Sciatic nerve (tissue), 2 donors: Measurements from ENCODE around the gene NSG1. TPM values are rescaled to one million over a fixed set of nuclear protein-coding genes. Genes with fewer than 3 reads are reported as not detected.

Experiments
- ATAC-seq: fragments of 200-7000 bp; cut with Tn5 transposase; one replicate; pipeline ENCODE4 v1.9.1; 2020; ENCODE audit warnings: mild to moderate bottlenecking, moderate library complexity
- DNase-seq: peaks from one replicate; pipeline ENCODE4 v3.0.0-alpha.2; 2020; ENCODE audit warnings: low spot score
- intact Hi-C: fragments of 100-400 bp; cut with DNase I; formaldehyde crosslinking; loops from one replicate; pipeline ENCODE4 v1.14.2; 2022
- total RNA-seq: library from RNA; stranded (reverse); fragmentation: NEBNext Ultra II Directional; extraction: Animal tissue kit (Norgen Biotek cat#: 25700); gene quantifications from one replicate; pipeline ENCODE4 v1.2.1, GENCODE V29; 2021
- donor health status: DM: no; HTN: no; CAD: no.
- donor health status: DM: no; HTN: no; CAD: no.

Gene NSG1
- total RNA-seq, 1 donor from 2014 or later = 12.2 TPM

DNA sequence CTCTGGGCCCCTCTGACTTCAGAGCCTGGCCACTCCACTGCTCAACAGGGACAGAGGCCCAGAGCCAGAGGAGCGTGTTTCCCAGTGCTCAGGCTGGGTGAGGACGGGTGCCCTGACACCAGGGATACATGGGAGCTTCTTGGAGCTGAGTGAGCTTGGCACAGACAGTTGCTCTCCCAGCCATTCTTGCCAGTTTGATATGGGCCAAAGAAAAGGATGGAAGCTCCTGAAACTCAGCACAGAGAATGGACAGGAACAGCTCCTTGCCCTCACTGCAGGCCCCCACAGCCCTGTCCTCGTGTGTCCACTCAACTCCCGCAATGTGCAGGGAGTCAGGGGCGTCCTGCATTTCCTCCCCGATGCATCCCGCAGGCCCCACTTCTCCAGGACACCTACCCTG lies 38.8 kb downstream of the NSG1 start:
- intact Hi-C loops = no loop called here
- no peak for ATAC-seq
- no peak for DNase-seq

DNA sequence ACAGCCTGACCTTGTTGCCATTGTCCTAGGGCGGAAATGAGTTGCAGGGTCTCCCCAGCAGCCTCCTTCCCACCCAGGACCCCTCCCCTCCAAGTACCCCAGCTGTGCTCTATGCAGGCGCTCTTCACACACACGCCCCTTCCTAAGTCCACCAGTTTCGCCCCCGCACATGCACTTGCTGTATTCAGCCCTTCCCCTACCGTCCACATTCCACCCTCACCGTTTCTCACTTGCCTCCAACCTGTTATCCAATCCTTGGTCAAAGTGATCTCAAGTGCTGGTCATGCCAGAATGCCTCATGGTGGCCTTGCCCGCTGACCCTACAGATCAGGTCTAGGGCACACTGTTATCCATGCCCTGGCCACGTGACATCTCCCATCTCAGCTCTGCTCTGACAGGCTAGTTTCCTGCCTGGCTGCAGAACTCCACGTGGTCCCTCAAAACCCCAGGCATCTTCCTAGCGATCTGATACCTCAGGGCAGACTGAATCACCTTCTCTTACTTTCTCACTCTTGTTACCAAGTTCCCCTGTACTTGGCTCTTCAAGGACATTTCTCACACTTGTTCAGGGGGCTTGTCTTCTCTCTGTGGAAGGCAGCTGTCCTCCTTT lies 39.7 kb downstream of the NSG1 start:
- DNase-seq (no peak), ATAC-seq (no peak)
- intact Hi-C loops = no loop called here

DNA sequence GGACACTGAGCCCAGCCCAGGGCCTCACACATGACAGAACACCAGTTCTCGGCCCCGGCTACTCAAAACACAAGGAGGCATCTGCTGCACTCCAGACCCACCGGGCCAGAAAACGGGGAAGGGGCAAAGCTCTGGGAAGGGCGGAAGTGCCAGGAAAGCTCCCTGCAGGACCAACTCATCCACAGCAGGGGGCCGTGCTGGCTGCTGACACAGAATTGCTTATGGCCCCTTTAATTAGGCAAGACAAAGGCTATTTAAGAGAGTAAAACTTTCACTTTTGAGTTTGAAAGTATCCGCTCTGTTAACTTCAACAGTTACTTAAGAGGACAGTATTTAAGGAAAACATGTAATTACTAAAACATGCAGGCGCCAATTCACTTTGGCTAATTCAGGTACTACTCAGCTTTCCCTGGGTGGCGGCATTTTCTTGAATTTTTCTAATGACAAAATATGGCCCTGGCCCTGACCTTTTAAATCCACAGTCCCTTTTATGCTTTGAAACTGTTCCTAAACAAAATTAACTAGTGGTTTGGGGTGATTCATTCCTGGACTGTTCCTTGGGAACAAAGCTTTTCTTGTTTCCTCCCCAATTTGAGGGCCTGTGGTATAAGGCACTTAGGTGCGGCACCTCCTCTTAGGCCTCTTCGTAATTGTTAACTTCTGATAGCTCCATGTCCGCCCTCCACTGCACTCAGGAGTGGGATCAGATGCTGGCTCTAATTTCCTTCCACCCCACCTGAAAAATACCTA lies 40.4 kb downstream of the NSG1 start:
- ATAC-seq = no peak
- DNase-seq = no peak
- intact Hi-C loops = no loop called here

DNA sequence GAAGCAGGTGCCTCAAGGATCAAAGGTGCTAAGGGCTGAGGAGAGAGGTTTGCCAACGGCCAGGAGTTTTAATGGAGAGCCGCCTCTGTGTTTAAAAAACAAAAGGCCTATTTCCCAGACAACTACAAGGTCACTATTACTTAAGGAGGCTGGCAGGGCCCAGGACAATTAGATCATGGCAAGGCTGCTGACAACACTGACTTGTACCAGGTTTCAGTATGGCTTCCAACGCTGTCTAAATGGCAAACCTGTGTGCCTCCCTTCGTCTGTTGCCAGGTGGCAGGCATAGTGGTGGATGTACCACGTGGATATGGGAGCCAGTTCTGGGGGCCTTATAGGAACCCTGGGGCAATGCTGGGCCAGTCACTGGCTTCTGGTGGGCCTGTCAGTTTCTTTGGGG lies 41.0 kb downstream of the NSG1 start:
- ATAC-seq (no peak), DNase-seq (no peak)
- intact Hi-C loops = no loop called here

DNA sequence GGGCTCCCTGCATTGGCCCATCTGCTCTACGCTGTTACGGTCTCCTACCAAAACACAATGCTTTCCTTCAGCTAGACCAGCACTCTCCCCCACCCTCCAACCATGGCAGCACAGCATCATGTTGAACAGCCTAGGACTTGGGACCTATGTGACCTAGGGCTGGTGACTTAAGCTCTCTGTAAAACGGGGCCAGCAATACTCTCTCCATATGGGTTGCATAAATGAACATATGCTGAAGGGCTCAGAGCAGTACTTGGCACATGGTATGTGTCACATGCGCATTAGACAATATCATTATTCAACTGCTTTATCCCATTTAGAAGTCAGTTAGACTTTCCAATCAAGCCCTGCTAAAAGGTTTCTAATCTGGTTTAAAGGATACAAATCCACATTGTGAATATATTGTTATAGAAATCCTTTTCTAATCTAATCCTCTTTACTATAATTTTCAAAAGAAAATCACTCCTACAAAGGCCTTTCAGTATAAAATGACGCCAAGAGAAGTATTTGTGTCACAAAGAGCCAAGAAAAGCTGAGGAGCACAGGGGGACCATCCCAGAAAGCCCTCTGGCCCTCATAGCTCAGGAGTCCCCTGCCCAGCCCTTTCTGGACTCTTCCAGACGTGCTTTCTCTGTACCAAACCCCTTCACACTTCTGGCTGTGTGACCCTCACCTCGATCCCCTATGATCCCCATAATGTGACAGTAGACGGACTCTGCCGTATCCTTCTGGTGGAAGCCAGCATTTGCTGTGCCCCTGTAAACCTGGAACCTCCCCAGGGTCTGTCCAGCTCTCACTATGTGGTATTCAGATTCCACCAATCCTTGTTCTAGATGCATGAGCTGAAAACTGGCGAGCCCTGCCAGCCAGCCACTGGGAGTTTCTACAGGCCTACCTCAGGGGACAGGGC lies 42.3 kb downstream of the NSG1 start:
- intact Hi-C loops = no loop called here
- no peak for ATAC-seq
- DNase-seq = no peak

DNA sequence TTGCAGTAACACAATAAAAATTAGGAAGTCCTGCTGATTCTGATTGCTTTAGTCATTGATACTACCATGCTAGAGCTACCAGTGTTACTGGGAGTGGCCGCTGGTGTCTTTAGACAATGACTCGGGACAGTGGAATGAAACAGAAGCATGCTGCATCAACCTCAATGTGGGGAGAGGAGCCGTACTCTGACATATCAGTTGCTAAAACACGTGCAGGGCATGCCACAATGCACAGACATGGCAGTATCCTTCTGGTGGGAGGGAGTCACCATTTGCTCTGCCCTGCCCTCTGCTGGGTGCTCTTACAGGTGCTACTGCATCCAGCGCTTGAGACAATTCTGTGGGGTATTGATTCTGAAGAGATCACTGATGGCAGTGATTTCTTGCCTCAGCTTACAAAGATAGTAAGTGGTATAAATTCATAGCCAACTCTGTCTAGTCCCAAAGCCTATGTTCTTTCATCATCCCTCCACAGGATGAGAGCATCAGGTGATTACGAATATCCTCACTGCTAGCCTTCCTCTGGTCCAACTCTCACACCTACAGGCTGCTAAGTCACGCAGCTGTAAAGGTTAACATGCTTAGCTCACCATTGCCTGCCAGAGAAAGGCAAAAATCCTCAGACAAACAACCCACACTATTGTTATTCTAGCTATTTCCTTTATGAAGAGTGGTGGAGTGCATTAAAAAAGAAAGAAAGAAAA lies 43.7 kb downstream of the NSG1 start:
- ATAC-seq = no peak
- intact Hi-C loops = no loop called here
- DNase-seq = no peak

DNA sequence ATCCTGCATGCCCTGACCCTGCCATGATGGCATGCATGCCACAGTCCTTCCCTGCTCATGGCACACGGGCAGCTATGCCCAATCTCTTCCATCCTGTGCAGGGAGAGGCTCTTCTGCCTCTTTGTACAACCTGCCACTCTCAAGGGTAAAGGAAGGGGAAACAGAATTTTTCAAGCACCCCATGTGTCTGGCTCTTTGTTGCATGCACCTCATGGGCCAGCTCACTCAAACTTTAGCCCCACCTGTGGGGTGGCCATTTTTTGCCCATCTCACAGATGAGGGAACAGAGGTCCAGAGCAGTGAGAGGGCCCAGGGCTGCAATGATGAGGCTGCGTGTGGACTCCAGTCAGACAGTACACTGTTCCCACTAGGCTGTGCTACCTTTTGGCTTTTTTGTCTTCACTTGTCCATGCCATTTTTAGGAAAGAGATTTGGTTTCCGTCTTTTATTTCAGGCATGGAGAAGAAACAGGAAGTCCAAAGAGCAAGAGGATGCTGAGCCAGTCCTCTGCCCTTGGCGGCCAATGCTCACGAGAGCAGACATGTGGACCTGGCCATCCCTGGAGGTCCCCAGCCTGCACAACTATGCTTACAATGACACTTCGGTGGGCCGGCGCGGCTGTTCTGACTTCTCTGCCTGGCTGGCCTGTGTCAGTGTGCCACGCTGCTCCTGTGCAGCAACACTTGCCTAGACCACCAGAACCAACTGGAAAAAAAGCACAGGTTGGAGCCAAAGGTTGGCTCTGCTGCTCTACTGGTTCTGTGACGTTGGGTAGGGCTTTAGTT lies 45.6 kb downstream of the NSG1 start:
- DNase-seq = no peak
- ATAC-seq = no peak
- intact Hi-C loops = no loop called here

DNA sequence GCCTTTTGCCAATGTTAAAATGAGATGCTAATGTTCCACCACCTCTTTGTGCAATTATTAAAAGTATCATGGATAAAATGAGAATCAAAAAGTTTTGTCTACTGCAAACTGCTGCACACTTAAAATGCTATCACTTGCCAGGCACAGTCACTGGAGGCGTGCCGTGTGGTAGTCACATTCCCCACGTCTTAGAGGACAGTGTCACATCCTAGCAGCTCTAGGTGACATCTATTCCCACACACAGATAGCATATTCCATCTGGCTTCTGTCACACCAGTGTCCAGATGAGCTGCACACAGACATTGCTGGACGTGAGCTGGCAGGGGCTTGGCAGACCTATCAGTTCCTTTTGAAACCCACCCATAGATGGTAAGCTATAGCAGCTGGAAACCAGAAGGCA lies 47.0 kb downstream of the NSG1 start:
- ATAC-seq (no peak), DNase-seq (no peak)
- intact Hi-C loops = no loop called here

DNA sequence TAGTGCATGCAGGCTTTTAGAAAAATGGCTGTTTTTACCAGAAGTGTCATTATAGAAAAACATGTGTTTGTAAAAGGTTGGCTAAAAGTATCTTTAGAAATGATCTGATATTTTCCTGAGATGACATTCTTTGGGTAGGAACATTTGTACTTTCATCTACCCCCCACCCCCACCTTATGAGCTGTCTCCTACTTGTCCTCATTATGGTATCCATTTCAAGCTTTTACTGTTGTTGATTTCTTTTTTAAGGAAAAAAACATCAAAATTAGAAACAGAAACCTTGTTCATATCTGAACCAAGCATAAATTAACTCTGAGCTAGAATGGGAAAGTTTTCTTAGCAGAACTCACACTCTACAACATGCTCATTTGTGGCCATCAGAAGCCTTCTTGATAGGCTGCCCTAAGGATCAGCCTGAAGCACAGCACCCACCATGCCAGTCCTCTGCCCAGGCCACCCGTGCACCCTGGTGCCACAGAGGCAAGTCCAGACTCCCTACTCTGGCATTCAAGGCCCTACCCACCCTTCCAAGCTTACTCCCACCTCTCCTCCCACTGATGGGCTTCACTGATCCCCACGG lies 49.4 kb downstream of the NSG1 start:
- ATAC-seq (no peak), DNase-seq (no peak)
- intact Hi-C loops = no loop called here

DNA sequence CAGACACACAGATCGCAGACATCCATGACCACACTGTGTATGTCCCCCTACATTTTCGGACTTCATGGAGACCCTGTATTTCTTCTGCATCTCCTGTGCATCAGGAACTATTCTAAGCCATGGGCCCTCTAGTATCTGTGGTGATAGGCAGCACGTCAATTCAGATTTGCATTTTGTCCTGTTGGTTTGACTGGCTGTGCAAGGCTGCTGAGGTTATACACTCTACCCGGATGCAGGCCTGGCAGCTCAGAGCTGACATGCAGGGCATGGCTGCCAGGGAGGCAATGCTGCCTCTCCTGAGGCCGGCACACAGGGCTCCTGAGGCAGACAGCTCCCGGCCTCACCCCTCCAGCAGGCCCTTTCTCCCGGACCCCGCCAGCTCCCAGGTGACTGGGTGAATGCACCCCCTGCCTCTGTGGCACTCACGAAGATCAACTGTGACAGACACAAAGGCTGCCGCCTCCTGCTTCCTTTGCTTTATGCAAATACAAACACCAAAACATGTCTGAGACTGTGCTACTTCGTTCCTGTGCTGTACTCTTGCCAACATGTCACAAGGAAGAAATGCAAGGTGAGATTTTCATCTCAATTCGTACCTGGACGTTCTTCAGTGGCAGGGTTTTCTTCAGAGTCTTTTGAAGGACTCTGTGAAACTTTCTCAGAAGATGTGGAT lies 51.0 kb downstream of the NSG1 start:
- no peak for DNase-seq
- ATAC-seq = no peak
- intact Hi-C loops = no loop called here

DNA sequence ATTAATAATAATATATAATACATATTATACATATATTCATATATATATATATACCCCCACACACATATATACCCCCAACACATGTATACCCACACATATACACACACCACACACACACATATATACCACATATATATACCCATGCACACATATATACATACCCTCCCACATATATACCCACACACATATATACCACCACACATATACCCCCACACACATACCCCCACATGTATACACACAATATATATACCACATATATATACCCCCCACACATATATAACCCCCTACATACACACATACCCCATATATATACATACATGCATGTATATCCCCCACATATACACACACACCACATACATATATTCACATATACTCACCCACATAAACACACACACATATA lies 52.0 kb downstream of the NSG1 start:
- intact Hi-C loops = no loop called here

DNA sequence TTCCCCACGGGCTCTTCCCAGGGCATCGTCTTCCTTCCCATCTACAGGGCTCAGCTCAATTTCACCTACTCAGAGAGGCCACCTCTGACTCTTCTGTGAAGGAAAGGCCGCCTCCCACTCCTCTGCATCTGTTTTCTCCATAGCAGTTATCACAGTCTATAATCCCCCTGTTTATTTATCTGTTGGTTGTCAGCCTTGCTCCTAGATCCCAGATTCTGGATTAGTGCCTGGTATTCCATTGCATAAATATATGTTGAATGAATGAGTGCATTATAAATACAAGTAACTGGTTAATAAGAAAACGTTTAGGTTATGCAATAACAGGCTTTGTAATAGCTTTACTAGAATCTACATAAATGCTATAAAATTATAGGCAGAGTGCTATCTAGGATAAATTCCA lies 52.9 kb downstream of the NSG1 start:
- DNase-seq (no peak), ATAC-seq (no peak)
- intact Hi-C loops = no loop called here

More for the DNA sequence above, 52.0 kb downstream of the NSG1 start:
- no peak for ATAC-seq
- DNase-seq = no peak

DNA sequence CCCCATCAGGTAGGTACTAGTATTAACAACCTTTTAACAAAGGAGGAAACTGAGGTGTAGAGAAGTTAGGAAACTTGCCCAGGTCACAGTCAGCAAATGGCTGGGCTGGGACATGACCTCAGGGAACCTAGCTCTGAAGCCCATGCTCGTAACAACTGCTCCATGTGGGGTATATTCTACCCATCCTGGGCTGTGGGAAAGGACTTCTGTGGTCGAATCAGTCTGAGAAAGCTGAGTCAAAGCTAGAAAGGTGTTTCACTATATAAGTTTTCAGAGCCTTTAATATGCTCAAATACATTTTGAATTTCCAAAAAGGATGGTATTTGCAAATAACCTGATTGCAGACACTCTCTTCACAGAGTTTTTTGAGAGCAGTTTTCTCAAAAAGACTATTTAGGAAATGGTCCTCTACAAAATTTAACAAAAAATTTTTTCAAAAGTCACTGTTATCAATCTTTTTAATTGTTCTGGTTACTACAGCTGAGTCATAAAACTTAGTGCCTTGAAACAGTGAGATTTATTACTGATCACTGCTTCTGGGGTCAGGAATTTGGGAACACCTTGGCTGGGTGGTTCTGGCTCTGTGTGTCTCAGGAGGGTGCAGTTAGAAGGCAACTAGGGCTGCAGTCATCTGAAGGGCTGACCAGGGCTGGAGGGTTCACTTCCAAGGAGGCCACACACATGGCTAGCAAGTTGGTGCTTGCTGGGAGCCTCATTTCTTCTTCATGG lies 53.6 kb downstream of the NSG1 start:
- intact Hi-C loops = no loop called here
- no peak for DNase-seq
- no peak for ATAC-seq

DNA sequence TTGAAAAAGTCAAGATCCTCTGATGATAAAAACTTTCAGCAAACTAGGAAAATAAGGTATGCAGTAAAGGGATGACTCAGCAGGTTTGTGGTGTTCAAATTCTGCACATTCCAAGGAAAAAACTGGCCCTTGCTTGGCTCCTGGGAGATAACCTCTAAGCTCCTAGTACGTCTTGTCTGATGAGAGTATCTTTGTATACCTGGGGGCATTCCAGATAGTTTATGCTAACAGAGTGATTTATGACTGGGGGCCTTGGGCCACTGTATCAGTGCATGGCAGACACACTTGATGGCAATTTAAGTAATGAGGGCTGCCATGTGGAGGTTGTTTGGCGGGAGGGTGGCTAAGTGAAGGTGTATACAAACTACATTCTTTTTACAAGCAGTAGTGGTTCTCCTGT lies 56.9 kb downstream of the NSG1 start:
- intact Hi-C loops = no loop called here
- ATAC-seq (no peak), DNase-seq (no peak)

DNA sequence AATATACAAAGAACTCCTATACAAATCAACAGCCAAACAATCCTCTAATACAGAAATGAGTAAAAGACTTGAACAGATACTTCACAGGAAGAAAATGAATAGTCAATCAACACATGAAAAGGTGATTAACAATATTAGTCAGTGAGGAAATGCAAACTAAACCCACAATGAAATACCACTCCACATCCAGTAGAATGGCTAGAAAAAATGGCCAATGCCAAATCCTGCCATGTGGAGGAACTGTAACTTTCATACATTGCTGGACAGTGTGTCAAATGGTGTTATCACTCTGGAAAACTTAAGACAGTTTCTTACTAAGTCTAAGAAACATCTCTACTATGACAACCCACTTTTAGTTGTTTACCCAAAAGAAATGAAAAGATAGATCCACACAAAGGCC lies 59.5 kb downstream of the NSG1 start:
- no peak for DNase-seq
- ATAC-seq = no peak
- intact Hi-C loops = no loop called here

DNA sequence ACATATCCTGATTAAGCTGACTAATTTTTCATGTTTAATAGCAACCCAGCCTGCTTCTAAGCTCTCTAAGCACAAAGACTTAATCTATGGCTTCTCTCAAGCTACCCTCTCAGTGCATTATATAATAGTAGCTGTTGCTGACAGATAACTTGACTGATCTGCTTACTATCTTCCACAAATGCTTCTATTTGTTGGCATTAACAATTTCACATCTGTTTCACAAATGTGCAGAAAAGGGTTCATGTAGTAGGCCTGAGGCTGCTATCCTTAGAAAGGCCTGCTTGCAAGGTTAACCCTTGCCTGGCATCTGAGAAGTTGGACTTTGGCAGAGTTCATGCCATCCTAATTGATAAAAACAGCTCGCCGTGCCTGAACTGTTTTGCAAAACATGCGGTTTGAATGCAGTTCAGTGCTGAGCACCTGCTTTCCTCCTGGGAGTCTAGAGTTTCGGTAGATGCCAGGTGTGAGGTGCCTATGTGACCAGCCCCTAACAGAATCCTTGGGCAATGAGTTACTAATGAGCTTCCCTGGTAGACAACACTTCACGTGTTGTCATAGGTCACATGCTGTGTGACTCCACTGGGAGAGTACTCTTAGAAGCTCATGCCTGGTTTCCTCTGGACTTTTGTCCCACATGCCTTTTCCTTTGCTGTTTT lies 68.4 kb downstream of the NSG1 start:
- no peak for ATAC-seq
- no peak for DNase-seq
- intact Hi-C loops = no loop called here

DNA sequence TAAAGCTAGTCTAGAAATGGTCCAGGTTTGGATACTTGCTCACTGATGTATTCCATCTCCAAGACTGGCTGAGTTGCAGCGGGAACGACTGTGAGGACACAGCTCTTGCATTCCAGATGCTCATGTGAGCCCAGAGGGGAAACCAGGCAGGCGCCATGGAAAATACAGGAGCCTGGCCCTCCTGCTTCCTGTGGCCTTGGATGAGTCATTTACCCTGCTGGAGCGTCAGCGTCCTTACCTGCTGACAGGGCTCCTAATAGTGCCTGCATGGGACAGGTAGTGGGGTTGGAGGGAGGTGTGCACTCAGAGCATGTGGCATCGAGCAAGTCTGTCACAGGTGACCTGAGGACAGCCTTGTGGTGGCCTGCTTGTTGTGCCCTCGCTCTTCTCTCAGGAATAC lies 69.4 kb downstream of the NSG1 start:
- DNase-seq (no peak), ATAC-seq (no peak)
- intact Hi-C loops = no loop called here
